ENCODE data around the gene ZDHHC4.
"Not testable (repeated sequence)": the region's sequence is repeated elsewhere in the genome, so short reads cannot be mapped to it uniquely, and the experiment has no call there.

The ZDHHC4 gene

DNA sequence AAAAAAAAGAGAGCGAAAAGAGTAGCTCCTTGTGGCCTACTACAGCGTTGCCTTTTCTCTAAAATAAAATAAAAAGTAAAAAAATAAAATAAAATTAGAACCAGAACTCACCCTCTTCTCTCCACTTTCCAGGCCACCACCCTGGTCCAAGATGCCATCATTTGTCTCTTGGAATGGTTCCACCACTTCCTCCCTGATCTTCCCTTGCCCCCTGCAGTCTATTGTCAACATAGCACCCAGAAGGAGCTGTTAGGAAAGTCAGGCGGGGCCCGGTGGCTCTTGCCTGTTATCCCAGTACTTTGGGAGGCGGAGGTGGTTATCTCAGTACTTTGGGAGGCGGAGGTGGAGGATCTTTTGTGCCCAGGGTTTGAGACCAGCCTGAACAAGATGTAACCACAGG lies 18.4 kb upstream of the ZDHHC4 start:
- FAIRE-seq (no peak), DNase-seq (ENCODE audit: extremely low spot score, insufficient read length, low read depth) (no peak)

DNA sequence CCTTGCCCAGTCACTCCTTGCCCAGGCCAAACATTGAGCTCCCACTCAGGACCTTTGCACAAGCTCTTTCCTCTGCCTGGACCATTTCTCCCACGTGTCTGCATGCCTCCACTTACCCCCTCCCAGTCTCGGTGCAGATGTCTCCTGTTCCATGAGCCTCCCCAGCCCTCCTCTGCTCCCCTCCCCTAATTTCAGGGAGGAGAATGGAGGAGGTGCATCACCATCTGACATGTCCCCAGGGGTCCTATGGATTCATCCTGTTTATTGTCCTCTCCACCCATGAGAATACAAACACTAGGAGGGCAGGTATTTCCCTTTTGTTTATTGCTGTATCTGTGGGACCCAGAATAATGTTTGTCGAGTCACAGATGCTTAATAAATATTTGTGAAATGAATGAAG lies 17.4 kb upstream of the ZDHHC4 start:
- no peak for DNase-seq (ENCODE audit: extremely low spot score, insufficient read length, low read depth)
- no peak for FAIRE-seq

DNA sequence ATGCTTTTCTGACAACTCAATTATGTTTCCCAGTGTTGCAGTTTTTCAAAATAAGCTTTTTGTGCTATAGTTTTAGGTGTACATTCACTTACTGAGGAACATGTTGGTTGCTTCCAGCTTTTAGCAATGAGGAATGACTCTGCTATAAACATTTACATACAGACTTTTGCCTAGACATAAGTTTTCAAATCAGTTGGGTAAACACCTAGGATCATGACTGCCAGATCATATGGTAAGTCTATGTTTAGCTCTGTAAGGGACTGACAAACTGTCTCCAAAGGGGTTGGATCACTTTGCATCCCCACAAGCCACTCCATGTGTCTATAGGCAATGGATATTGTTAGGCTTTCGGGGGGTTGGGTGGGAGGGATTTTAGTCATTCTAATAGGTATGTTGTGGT lies 15.1 kb upstream of the ZDHHC4 start:
- FAIRE-seq (no peak), DNase-seq (ENCODE audit: extremely low spot score, insufficient read length, low read depth) (no peak)

GRCh38 chr7:6563936-6564770 lies 13.1 kb upstream of the ZDHHC4 start:
- DNase-seq (ENCODE audit: extremely low spot score, insufficient read length, low read depth) (no peak), FAIRE-seq (no peak)

DNA sequence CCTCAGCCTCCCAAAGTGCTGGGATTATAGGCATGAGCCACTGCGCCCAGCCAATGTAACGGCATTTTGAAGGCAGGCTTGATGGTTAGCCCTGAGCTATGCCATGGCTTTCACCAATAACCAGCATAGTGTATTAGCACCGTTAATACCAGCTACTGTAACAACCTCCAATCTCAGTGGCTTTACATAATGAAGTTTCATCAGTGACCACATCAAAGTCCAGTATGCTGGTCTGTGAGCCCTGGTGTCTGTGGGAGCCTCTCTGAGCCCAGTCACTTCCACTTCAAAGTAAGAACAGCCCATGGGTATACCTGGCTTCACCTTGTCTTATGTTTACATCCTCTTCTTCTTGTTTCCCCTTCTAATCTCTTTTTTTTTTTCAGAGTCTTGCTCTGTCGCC lies 11.6 kb upstream of the ZDHHC4 start:
- DNase-seq (ENCODE audit: extremely low spot score, insufficient read length, low read depth) = no peak
- no peak for FAIRE-seq

DNA sequence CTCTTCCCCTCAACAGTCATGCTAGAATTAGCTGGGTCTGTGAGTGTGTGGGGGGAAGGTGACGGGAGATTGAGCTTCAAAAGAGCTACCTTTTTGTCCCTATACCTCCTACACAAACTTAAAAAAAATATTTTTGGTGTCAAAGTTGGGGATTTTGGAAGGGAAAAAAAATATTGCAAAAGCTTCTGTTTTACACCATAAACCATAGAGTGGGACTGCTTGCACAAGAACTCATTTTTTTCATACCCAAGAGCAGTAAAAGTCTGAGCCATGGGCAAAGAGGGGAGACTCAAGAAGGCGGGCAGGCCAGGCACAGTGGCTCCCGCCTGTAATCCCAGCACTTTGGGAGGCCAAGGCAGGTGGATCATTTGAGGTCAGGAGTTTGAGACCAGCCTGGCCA lies 9.4 kb upstream of the ZDHHC4 start:
- no peak for FAIRE-seq
- no peak for DNase-seq (ENCODE audit: extremely low spot score, insufficient read length, low read depth)

DNA sequence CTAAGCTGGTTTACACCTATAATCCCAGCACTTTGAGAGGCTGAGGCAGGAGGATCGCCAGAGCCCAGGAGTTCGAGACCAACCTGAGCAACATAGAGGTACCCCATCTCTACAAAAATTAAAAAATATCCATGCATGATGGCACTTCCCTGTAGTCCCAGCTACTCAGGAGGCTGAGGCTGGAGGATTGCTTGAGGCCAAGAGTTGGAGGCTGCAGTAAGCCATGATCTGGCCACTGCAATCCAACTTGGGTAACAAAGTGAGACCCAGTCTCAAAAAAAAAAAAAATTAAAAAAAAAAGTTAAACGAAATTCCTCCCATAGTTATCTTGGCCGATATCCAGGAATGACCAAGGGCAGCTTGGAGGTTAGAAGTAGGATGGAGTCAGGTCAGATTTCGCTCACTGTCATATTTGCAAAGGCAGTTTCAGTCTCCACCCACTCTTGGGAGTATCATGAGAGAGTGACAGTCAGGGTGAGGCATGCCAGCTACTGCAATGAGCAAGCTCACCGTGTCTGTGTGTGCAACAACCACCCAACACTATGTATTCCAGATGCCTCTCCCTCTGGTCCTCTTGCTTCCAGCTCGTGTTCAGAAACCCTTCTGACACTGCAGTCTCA lies 6.0 kb upstream of the ZDHHC4 start:
- no peak for DNase-seq (ENCODE audit: extremely low spot score, insufficient read length, low read depth)
- FAIRE-seq = no peak

- no peak for FAIRE-seq
- DNase-seq (ENCODE audit: extremely low spot score, insufficient read length, low read depth) = no peak
These were observed 1.8 kb upstream of the ZDHHC4 start for GRCh38 chr7:6575281-6576023.

DNA sequence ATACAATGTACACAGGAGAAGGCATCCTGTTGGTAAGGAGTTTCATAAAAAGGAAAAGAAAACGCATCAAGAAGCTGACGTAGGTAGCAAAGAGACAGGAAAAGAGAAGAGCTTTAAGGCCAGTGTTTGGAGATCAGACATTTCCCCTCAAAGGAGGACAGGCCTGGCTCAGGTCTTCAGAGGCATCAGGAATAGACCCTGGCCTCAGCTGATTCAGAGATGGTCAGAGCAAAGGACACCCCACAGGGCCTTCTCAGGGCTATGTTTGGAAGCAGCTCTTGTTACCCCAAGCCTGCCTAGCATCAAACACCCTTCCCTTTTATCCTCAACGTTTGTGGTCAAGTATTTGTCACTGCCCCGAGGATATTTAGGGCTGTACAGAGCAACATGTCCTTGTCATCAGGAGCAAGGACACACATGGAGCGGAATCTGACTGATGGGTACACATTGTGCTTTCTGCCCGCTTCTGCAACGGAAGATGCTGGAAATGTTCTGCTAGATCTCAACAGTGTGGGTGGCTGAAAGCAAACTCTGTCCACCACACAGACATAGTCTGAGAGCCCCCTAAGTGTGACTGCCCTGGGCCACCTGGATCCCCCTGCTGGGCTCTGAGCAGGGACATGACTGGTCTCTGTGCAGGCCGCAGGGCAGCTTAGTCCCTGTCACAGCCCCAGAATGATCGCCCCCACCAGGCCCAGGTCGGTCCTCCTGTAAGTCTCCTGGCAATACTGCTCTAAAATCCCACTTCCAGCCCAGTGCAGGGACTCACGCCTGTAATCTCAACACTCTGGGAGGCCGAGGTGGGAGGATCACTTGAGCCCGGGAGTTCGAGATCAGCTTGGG lies 1.0 kb upstream of the ZDHHC4 start:
- DNase-seq (ENCODE audit: extremely low spot score, insufficient read length, low read depth) (no peak), FAIRE-seq (no peak)

DNA sequence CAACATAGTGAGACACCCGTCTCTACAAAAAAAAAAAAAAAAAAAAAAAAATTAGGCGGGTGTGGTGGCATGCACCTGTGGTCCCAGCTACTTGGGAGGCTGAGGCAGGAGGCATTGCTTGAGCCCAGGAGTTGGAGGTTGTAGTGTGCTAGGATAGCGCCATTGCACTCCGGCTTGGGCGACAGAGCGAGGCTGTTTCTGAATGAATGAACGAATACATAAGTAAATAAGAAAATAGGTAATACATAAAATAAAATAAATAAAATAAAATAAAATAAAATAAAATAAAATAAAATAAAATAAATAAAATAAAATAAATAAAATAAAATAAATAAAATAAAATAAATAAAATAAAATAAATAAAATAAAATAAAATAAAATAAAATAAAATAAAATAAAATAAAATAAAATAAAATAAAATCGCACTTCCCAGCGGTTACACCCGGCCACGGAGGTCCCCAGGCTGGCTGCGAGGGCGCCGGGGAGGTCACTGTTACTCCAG lies 336 bp upstream of the ZDHHC4 start:
- not testable (repeated sequence) for FAIRE-seq; DNase-seq (ENCODE audit: extremely low spot score, insufficient read length, low read depth)

DNA sequence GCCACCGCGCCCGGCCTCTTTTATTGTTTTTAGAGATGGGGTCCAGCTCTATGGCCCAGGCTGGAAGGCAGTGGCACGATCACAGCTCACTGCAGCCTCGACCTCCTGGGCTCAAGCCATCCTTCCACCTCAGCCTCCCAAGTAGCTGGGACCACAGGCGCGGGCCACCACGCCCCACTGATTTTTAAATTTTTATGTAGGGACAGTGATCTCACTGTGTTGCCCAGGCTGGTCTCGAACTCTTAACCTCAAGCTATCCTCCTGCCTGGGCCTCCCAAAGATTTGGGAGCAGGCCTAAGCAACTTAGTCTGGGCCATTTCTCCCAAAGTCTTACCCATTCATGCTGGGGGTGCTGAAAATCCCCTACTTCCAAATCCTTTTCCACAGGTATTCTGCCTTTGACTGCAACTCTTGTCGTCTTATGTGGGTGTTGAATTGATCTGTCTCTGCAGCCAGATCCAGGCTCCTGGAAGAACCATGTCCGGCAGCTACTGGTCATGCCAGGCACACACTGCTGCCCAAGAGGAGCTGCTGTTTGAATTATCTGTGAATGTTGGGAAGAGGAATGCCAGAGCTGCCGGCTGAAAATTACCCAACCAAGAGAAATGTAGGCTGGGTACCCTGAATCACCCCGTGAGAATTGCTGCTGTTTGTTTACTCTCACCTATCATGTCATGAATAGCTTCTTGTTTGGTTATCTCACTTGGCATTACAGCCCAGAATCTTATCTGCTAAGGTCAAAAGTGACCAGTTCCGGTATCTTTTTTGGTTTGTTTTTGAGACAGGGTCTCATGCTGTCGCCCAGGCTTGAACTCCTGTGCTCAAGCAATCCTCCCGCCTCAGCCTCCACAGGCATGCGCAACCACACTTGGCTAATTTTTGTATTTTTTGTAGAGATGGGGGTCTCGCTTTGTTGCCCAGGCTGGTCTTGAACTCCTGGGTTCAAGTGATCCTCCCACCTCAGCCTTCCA lies 1.1 kb downstream of the ZDHHC4 start:
- DNase-seq (ENCODE audit: extremely low spot score, insufficient read length, low read depth) (no peak), FAIRE-seq (no peak)

GRCh38 chr7:6579446-6579845 lies 2.2 kb downstream of the ZDHHC4 start:
- FAIRE-seq (no peak), DNase-seq (ENCODE audit: extremely low spot score, insufficient read length, low read depth) (no peak)

DNA sequence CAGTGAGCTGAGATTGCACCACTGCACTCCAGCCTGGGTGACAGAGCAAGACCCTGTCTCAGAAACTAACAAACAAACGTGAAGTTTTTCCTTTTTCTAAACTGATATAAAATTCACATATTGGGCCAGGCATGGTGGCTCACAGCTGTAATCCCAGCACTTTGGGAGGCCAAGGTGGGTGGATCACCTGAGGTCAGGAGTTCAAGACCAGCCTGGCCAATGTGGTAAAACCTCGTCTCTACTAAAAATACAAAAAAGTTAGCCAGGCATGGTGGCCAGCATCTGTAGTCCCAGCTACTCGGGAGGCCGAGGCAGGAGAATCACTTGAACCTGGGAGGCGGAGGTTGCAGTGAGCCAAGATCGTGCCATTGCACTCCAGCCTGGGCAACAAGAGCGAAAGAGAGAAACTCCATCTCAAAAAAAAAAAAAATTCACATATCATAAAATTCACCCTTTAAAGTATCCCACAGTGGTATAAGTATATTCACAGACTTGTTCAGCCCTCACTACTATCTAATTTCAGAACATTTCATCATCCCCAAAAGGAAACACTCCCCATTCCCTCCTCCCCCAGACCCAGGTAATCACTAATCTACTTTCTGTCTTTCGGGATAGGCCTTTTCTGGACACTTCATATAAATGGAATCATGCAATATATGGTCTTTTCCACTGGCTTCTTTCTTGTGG lies 8.6 kb downstream of the ZDHHC4 start:
- FAIRE-seq; DNase-seq (ENCODE audit: extremely low spot score, insufficient read length, low read depth): not testable (repeated sequence)

- FAIRE-seq = no peak
These were observed 11.3 kb downstream of the ZDHHC4 start for GRCh38 chr7:6588566-6588965.

GRCh38 chr7:6589151-6589828 lies 12.0 kb downstream of the ZDHHC4 start:
- DNase-seq (ENCODE audit: extremely low spot score, insufficient read length, low read depth) (no peak), FAIRE-seq (no peak)

More at GRCh38 chr7:6588566-6588965, 11.3 kb downstream of the ZDHHC4 start:
- no peak for DNase-seq (ENCODE audit: extremely low spot score, insufficient read length, low read depth)

DNA sequence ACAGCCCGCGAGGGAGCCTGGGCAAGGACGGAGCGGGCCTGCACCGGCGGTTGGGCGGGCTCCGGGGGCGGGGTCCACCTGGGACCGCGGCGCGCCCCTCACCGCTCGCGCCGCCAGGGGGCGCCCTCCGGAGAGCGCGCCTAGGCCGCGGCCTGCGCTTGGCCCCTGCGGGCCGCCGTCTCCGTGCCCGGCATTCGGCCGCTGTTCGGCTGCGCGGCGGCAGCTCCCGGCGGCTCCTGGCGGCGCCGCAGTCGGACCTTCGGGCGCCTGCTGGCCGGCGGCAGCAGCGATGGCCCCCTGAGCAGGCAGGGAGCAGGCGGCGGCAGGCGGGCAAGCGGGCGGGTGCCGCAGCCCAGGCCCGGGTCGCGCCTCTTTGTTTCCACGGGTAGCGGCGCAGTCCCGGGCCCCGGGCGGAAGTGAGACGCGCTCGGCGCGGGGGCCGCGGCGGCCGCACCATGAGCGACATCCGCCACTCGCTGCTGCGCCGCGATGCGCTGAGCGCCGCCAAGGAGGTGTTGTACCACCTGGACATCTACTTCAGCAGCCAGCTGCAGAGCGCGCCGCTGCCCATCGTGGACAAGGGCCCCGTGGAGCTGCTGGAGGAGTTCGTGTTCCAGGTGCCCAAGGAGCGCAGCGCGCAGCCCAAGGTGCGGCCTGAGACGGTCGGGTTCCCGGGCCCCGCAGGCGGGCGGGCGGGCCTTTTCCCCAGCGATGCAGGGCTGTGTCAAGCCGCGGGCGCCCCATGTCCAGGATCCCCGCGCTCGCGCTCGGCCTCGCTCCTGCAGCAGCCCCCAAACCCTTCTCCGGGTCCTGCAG lies 12.8 kb downstream of the ZDHHC4 start, which contains the start of gene INTS15:
INTS15 (plus strand) TSS at position 193 of the 816 bp plus-strand sequence; CDS start at position 456, 263 bp downstream.
- peak; percentile 80 for DNase-seq (ENCODE audit: extremely low spot score, insufficient read length, low read depth)
- FAIRE-seq = peak; percentile 76

- FAIRE-seq (peak; percentile 9), DNase-seq (ENCODE audit: extremely low spot score, insufficient read length, low read depth) (no peak)
These were observed 13.4 kb downstream of the ZDHHC4 start for GRCh38 chr7:6590645-6591110.

All from GM18507 (cell line).